Left kidney (tissue), 2 donors: ENCODE results near the gene H2BK1. TPM values are rescaled to one million over a fixed set of nuclear protein-coding genes. Genes with fewer than 3 reads are reported as not detected.

Experiments
- DNase-seq: peaks from one replicate; pipeline ENCODE4 v3.0.0-alpha.2; 2013
- polyA plus RNA-seq: library from polyadenylated mRNA; unstranded; fragments of 120-200 nt; gene quantifications from one replicate; pipeline ENCODE4 v1.2.1, GENCODE V29; 2013; ENCODE audit not compliant: insufficient read length

The H2BK1 gene
- polyA plus RNA-seq, 1 donor: not detected

- no peak for DNase-seq
Measured at GRCh38 chr7:151202836-151203235, 7.5 kb downstream of the H2BK1 start.

GRCh38 chr7:151201751-151202150 lies 8.5 kb downstream of the H2BK1 start:
- no peak for DNase-seq

GRCh38 chr7:151201344-151201743 lies 8.9 kb downstream of the H2BK1 start:
- no peak for DNase-seq

GRCh38 chr7:151198945-151199848 lies 11.1 kb downstream of the H2BK1 start:
- peak; percentile 41 for DNase-seq

DNA sequence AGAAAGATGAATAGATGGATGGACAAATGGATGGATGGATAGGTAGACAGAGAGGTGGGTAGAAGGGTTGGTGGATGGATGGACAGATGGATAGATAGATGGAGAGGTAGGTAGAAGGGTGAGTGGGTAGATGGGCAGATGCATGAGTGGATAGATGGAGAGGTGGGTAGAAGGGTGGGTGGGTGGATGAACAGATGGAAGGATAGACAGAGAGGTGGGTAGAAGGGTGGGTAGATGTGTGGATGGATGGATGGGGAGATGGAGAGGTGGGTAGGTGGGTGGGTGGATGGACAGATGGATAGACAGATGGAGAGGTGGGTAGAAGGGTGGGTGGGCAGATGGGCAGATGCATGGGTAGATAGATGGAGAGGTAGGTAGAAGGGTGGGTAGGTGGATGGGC lies 12.4 kb downstream of the H2BK1 start:
- DNase-seq: no peak

DNA sequence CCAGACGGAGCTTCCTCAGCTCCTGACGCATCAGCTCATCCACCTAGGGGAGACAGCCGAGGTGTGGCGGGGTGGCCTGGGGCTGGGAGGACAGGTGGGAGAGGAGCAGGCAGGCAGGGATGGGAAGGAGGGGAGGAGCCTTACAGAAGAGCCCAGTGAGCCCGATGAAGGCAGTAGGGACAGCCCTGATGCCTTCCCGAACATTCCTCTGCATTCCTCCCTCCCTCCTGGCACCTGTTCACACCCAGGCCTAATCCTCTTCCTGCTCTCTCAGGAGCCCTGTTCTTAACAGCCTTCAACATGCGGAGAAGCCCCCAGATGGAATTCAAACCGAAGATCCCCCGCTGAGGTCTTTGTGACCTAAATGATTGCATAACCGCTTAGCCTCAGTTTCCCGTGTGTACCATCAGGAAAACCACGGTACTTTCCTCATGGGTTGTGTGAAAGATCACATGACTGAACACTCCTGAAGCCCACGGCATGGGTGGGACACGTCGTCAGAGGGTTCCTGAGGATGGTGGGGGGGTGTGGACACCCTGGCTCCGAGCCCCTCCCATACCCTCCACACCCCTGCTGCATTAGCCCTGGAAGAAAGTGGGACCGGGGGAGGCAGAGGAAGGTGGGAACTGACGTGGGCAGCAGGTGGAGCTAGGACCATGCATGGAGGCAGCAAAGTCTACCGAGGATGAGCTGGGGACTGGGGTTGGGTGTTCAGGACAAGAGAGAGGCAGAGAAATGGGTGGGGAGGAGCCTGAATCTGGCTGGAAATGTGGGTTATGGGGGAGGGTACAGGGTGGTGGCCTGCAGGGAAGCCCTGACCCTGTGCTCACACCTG lies 14.5 kb downstream of the H2BK1 start:
- DNase-seq: no peak

GRCh38 chr7:151194188-151194587 lies 16.1 kb downstream of the H2BK1 start:
- no peak for DNase-seq

DNA sequence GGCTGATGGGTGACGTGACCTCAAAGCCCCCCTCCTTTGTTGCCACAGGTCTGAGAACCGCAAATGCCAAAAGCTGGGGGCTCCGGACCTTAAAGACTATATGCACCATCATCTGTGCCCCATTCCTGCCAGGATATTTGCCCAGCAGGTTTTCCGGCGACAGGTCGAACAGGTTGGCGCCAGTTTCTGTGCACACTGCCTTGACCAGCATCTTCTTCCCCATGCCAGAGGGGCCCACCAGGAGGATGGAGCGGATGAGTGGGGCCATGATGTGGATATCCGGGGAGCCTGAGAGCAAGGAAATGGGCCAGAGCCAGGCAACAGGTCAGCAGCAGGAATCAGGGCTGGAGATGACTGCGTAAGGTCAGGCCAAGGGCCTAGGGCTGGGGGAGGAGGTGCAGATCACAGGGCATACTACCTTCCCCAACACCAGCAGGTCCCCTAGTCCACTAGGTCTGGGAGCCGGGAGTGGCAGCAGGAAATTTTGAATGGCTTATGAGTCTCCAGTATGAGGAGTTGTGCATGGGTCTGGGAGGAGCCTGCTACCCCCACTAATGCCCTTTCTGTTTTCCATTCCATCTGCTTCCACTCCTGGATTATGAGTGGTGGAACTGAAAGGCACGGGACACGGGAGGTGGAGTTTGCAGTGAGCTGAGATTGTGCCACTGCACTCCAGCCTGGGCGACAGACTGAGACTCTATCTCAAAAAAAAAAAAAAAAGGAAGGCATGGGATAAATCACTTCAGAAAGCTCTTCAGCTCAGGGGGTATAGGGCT lies 16.9 kb downstream of the H2BK1 start:
- DNase-seq: no peak

- DNase-seq: no peak
Measured at GRCh38 chr7:151192002-151192539, 18.2 kb downstream of the H2BK1 start.

DNA sequence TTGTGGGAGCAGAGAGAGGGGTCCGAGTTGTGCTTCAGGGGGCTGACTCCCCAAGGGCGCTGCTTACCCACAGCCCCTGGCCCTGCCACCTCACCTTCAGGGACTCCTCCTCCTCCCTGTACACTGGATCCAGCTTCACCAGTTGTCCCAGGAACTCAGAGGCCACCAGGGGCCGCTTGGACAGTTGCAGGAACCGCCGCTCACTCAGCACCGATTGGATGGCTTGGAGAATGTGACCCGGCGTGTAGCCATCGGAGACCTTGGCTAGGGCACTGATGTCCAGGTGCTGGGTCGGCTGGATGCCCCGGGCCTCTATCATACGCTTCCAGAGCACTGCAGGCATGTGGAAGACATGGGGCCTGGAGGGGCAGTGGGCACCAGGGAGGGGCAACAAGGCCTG lies 18.7 kb downstream of the H2BK1 start:
- DNase-seq: no peak

DNA sequence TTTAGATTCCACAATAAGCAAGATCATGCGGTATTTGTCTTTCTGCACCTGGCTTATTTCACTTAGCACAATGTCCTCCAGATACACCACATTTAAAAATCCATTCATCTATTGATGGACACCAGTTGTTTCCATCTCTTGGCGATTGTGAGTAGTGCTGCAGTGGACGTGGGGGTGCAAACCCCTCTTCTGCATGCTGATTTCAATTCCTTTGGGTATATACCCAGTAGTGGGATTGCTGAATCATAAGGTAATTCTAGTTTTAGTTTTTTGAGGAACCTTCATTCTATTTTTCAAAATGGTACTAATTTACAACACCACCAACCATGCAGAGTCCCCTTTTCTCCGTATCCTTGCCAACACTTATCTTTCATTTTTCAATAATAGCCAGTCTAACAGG lies 21.2 kb downstream of the H2BK1 start:
- no peak for DNase-seq

- DNase-seq: no peak
Measured at GRCh38 chr7:151188252-151188542, 22.1 kb downstream of the H2BK1 start.

- DNase-seq: no peak
Measured at GRCh38 chr7:151187409-151188251, 22.7 kb downstream of the H2BK1 start.

DNA sequence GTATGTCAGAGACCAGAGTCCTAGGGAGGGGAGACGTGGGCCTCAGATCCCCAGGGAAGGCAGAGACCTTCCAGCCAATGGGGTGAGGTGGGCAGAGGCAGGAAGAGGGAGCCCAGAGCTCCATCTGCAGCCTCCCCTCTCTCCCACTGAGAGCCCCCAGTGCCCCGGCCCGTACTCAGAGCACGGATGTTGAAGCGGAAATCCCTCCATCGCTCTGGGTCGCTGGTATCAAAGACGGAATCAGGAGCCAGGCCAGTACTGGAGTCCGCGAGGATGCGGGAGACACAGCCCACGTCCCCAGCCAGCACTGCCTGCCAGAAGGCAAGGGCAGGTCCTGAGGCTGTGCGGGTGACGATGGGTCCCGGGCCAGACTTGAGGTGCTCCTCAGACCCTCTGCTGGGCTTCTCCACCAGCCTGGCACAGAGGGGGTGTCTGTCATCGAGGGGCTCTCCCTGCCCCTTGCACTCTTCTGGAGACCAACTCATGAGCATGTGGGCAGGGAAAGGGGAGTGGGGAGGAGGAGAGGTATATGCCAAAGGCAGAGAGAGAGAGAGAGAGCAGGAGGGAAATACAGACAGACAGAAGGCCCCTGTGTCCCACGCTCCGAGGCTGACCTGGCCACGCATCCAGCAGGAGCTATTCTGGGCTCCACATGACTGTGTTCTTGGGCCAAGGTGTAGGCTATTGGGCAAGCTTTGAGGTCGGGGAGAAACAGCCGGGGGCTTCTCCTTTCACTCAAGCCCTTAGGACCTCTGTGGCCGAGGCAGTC lies 23.5 kb downstream of the H2BK1 start, which contains the start of gene ASB10:
TSS of gene ASB10 (minus strand) at position 611 of the 769 bp plus-strand sequence. CDS start at position 491, 120 bp downstream.
- DNase-seq: no peak

- no peak for DNase-seq
Measured at GRCh38 chr7:151185762-151186639, 24.3 kb downstream of the H2BK1 start.

- no peak for DNase-seq
Measured at GRCh38 chr7:151181011-151181431, 29.3 kb downstream of the H2BK1 start.

DNA sequence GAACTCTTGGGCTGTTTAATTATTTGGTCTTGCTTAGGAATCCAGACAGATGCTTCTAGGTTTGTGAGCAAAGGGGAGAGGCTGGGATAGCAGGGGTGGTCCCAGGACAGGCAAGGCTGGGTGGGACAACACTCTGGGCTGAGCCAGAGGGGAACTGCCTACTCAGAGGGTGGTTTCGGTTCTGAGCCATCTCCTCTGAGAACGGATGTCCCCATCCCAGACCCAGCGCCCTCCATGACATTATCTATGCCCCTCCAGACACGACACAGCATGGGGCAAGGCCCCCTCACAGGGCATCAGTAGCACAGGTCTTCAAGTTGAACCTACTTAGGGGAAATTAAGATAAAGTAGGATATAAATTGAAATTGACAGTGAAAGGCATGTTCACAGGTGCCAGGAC lies 30.3 kb downstream of the H2BK1 start:
- DNase-seq: no peak

DNA sequence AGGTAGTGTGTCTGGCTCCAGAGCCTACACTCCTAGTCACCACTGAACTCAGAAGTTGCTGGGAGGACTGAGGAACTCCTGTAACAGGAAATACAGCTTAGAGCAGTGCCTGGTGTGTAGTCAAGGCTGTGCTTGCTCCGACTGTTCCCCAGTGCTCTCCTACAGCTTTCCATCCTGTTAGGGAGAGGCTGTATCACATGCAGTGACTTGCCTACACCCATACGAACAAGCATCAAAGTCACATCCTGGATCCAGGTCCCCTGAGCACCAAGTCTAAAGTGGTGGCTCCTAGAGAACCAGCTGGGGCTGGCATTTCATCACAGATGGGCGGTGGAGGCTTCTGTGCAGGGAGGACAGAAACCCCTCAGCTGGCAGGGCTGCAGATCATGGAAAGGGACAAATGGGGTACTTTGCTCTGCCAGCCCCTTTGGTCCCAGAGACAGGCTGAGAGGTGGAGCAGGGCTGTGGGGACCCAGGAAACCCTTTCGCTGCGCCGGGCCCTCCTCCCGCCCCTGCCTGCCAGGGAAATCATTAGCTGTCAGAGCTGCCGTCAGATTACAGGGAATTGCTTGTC lies 30.9 kb downstream of the H2BK1 start:
- DNase-seq: no peak

DNA sequence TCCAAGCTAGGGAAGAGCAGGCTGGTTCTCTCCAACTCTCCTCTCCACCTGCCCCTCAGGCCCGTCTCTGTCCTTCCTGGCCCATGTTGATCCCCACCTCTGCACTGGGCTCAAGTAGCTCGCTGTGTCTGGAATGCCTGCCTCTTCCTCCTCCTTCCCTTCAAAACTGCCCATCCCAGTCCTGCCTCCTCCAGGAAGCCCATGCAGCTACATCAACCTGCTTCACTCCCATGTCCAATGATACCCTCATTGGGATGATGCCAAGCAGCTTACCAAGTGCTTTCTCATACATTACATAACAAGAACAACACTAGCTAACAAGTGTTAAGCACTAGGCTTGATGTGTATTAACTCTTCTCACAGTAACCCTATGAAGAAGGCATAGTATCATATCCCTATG lies 31.5 kb downstream of the H2BK1 start:
- DNase-seq: no peak
